A549 (cell line): ENCODE data around the gene UNC5C. TPM values are rescaled to one million over a fixed set of nuclear protein-coding genes. Genes with fewer than 3 reads are reported as not detected.
A peak's percentile ranks its signal among the peaks of the same experiment; 100 is the strongest.

ENCODE experiments used
- ATAC-seq, 2 experiments: fragments of 200-7000 bp in 1 of 2; fragments of >200 bp in 1 of 2; cut with Nextera tagmentation in 1 of 2; cut with Tn5 transposase in 1 of 2; 3 replicates each; pipeline versions ENCODE4 v1.8.0 to v1.9.1; 2018 to 2020; ENCODE audit warnings: mild to moderate bottlenecking in 1 of 2, moderate library complexity in 1 of 2
- CTCF ChIA-PET: fragments of 300-600 bp; sonication (Branson Sonifier 250); formaldehyde crosslinking; extraction: SDS; loops from one replicate; lab custom pipeline; 2021; ENCODE audit warnings: antibody characterized with exemption, inconsistent platforms; lab: Yijun Ruan, JAX
- POLR2A ChIA-PET: fragments of 350-600 bp; formaldehyde crosslinking; extraction: SDS; loops from one replicate; lab custom pipeline; 2021; ENCODE audit warnings: antibody characterized with exemption, inconsistent platforms; lab: Yijun Ruan, JAX
- DNase-seq, 2 experiments: peaks; one replicate each; pipeline versions ENCODE4 v3.0.0 to v3.0.0-alpha.2; 2011 to 2016; ENCODE audit warnings: low read depth in 1 of 2, low spot score in 1 of 2
- FAIRE-seq: peaks from 2 replicates; lab custom pipeline; 2011; peaks lifted over from hg19 to GRCh38; lab: Jason Lieb, UNC
- H3K27ac ChIP-seq, 2 experiments: fragments of >200 bp; sonication (Bioruptor Twin); formaldehyde crosslinking; 3 replicates each; pipeline ENCODE4 v1.5.1; 2016 to 2017
- H3K4me1 ChIP-seq: fragments of >200 bp; sonication (Bioruptor Twin); formaldehyde crosslinking; 3 replicates; pipeline ENCODE4 v1.6.1; 2016
- H3K4me2 ChIP-seq: fragments of >200 bp; sonication (Bioruptor Twin); formaldehyde crosslinking; 3 replicates; pipeline ENCODE4 v1.6.1; 2016
- H3K4me3 ChIP-seq: fragments of >200 bp; sonication (Bioruptor Twin); formaldehyde crosslinking; 3 replicates; pipeline ENCODE4 v1.5.1; 2016
- H3K9me3 ChIP-seq: fragments of >200 bp; sonication (Bioruptor Twin); formaldehyde crosslinking; 3 replicates; pipeline ENCODE4 v1.6.1; 2016
- BHLHE40 ChIP-seq: IDR thresholded peaks from 2 replicates; pipeline ENCODE4 v1.6.1; 2012; ENCODE audit warnings: low read depth, low read length, inconsistent platforms
- CEBPB ChIP-seq, 2 experiments: fragments of >200 bp in 1 of 2; sonication (Bioruptor Twin) in 1 of 2; formaldehyde crosslinking in 1 of 2; IDR thresholded peaks; 2 replicates each; pipeline ENCODE4 v1.6.1; 2012 to 2016
- EP300 ChIP-seq, 2 experiments: fragments of >200 bp; sonication (Bioruptor Twin); formaldehyde crosslinking; IDR thresholded peaks; 2 replicates in 1 of 2; 3 replicates in 1 of 2; pipeline ENCODE4 v1.6.1; 2016 to 2017
- ESRRA ChIP-seq: fragments of 150-350 bp; IDR thresholded peaks from 2 replicates; pipeline ENCODE4 v1.6.1; 2014; ENCODE audit warnings: mild to moderate bottlenecking, low read length, borderline replicate concordance
- FOSL2 ChIP-seq, 2 experiments: fragments of 450-650 bp in 1 of 2; fragments of >200 bp in 1 of 2; sonication (Bioruptor Twin) in 1 of 2; formaldehyde crosslinking; IDR thresholded peaks; 2 replicates each; pipeline versions ENCODE4 v1.5.0 to v1.6.1; 2016 to 2020; ENCODE audit warnings: mild to moderate bottlenecking in 1 of 2, moderate library complexity in 1 of 2
- GATA3 ChIP-seq: IDR thresholded peaks from 2 replicates; pipeline ENCODE4 v1.6.1; 2012; ENCODE audit warnings: borderline replicate concordance
- HOXB5 ChIP-seq: fragments of 250-450 bp; sonication (Bioruptor Pico); IDR thresholded peaks from 2 replicates; pipeline ENCODE4 v1.5.0; 2020; ENCODE audit warnings: mild to moderate bottlenecking, moderate library complexity
- JUNB ChIP-seq: fragments of >200 bp; sonication (Bioruptor Twin); formaldehyde crosslinking; IDR thresholded peaks from 2 replicates; pipeline ENCODE4 v1.6.1; 2016
- KDM5A ChIP-seq: fragments of 200-600 bp; sonication (generic); IDR thresholded peaks from 2 replicates; pipeline ENCODE4 v1.6.1; 2016; ENCODE audit warnings: antibody characterized with exemption, mild to moderate bottlenecking
- MAX ChIP-seq: IDR thresholded peaks from 2 replicates; pipeline ENCODE4 v1.6.1; 2012
- NFE2L2 ChIP-seq: fragments of 150-350 bp; conservative IDR thresholded peaks from 2 replicates; pipeline ENCODE4 v1.6.1; 2014; ENCODE audit warnings: low read length
- NPAS2 ChIP-seq: fragments of 250-450 bp; sonication (Bioruptor Pico); IDR thresholded peaks from 2 replicates; pipeline ENCODE4 v1.8.0; 2022; ENCODE audit warnings: mild to moderate bottlenecking, moderate library complexity, borderline replicate concordance
- RARB ChIP-seq: fragments of 250-450 bp; sonication (Bioruptor Pico); IDR thresholded peaks from 2 replicates; pipeline ENCODE4 v1.8.0; 2021; ENCODE audit warnings: mild to moderate bottlenecking, moderate library complexity
- RFX5 ChIP-seq: fragments of 450-650 bp; IDR thresholded peaks from 2 replicates; pipeline ENCODE4 v1.7.1; 2014; ENCODE audit warnings: antibody characterized with exemption, mild to moderate bottlenecking, moderate library complexity
- TFCP2L1 ChIP-seq: fragments of 250-450 bp; sonication (Bioruptor Pico); IDR thresholded peaks from 2 replicates; pipeline ENCODE4 v1.5.0; 2021; ENCODE audit warnings: mild to moderate bottlenecking
- WGBS: methylation state at CpG from one replicate; pipeline ENCODE4 v1.1.6; 2017; ENCODE audit errors: missing lambda C conversion rate; 5-methylcytosine and 5-hydroxymethylcytosine counted together
- polyA plus RNA-seq, 4 experiments: library from polyadenylated mRNA; depleted of rRNA in 3 of 4; stranded (reverse); fragments of >200 nt; fragmentation: RNase III in 1 of 4; extraction: RNeasy Plus Mini Kit Qiagen cat#74134 plus additional on column Dnase treatment in 1 of 4; gene quantifications; 2 replicates in 3 of 4; 3 replicates in 1 of 4; pipeline ENCODE4 v1.2.3, GENCODE V29; 2011 to 2017
- TF ChIP-seq, protein P1 (sequence below): fragments of 250-450 bp; sonication (Bioruptor Pico); IDR thresholded peaks from 2 replicates; pipeline ENCODE4 v1.5.0; 2020; ENCODE audit warnings: low read depth, mild to moderate bottlenecking, moderate library complexity
- TF ChIP-seq, protein P2 (sequence below): fragments of >200 bp; sonication (Bioruptor Twin); formaldehyde crosslinking; IDR thresholded peaks from 2 replicates; pipeline ENCODE4 v1.6.1; 2016
- TF ChIP-seq, protein P3 (sequence below): fragments of 150-350 bp; IDR thresholded peaks from 2 replicates; pipeline ENCODE4 v1.6.1; 2014; ENCODE audit warnings: low read depth, mild to moderate bottlenecking, low read length

UNC5C gene
- polyA plus RNA-seq, 2 of the 4 experiments (the other 2 are of a cell fraction) = 0.13 TPM; not detected in 1

DNA sequence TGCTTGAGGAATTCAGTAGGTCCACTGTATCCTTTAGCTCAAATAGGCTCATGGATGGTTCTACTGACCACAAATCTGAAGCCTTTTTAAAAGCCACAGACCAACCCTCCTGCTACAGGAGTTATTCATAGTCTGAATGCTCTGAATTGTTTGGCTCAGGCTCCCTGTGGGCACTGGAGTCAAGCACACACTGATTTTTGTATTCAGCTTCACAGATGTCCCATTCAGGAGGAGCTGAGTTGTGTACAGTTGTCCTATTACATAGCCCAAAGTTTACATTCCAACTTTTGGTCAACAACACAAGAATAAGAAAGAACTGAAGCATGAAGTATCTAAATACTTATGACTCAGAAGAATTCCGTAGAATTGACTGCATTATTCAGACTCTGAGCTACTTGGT lies 243.9 kb downstream of the UNC5C start:
- CTCF ChIA-PET = no interaction called here
- Histone ChIP-seq H3K27ac (peak overlapping the region; percentile 59 to 63), H3K4me3 (no peak overlapping the region), H3K9me3 (no peaks in the 10 kb centered on the region), H3K4me2 (peak overlapping the region; percentile 67), H3K4me1 (peaks cover 30% of the 10 kb centered on the region)
- 4% methylated on average over 1 of the region's 1 CpG for WGBS
- POLR2A ChIA-PET = no interaction called here
- FAIRE-seq = no peak
- peak; percentile 33 to 50; a peak in 2 of 5 replicates for TF ChIP-seq EP300 (IDR thresholded peaks at IDR 0.05)
- TF ChIP-seq GATA3 = peak; percentile 83
- peak; percentile 72 for TF ChIP-seq JUNB
- TF ChIP-seq MAX = peak; percentile 39; the same call in 1 of the 2 replicates
- TF ChIP-seq CEBPB (IDR thresholded peaks at IDR 0.05) = peak in 1 of 2 experiments; percentile 49; a peak in 1 of 4 replicates
- TF ChIP-seq KDM5A = no peak
- TF ChIP-seq RARB (CRISPR knock-in tag) = no peak
- 0 out of 2 replicates have a peak, but pooled peaks have one; percentile 29 for TF ChIP-seq FOSL2 (IDR thresholded peaks at IDR 0.05)
- TF ChIP-seq FOSL2 (CRISPR knock-in tag; IDR thresholded peaks at IDR 0.05) = peak; percentile 65
- no peak for TF ChIP-seq BHLHE40
- TF ChIP-seq HOXB5 (CRISPR knock-in tag) = no peak
- ATAC-seq = peak; percentile 76 to 88
- peak in 1 of 2 experiments; percentile 84 for DNase-seq

DNA sequence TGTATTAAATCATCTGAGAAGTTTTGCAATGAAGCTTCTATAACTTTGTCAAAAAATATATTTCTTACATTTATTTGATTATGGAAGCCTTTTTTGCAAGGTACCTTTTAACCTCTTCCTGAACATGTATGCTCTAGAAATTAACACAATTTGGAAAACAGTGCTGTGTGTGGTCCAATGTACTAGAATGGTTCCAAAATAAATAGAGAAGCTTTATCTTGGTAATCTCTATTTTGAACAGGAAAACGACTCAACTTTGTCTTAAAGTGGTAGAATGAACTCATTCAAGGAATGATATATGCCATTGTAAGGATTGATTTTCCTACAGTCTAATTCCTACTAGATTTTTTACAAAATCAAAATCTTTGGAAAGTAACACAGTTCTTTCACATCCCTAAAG lies 248.5 kb downstream of the UNC5C start:
- H3K4me2 ChIP-seq = no peak overlapping the region
- ChIA-PET POLR2A (no interaction called here), CTCF (no interaction called here)
- H3K4me3 ChIP-seq = no peak overlapping the region
- H3K27ac ChIP-seq = no peak overlapping the region; a peak in 1 of 6 replicates
- DNase-seq = no peak
- peaks cover 26% of the 10 kb centered on the region for H3K4me1 ChIP-seq
- no peak for TF ChIP-seq GATA3
- TF ChIP-seq NFE2L2 = no peak
- no peak for TF ChIP-seq ESRRA
- TF ChIP-seq, protein P1, sequence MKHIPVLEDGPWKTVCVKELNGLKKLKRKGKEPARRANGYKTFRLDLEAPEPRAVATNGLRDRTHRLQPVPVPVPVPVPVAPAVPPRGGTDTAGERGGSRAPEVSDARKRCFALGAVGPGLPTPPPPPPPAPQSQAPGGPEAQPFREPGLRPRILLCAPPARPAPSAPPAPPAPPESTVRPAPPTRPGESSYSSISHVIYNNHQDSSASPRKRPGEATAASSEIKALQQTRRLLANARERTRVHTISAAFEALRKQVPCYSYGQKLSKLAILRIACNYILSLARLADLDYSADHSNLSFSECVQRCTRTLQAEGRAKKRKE (CRISPR knock-in tag) = no peak
- TF ChIP-seq, protein P2, sequence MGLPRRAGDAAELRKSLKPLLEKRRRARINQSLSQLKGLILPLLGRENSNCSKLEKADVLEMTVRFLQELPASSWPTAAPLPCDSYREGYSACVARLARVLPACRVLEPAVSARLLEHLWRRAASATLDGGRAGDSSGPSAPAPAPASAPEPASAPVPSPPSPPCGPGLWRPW = no peak
- 28% methylated on average over 1 of the region's 1 CpG for WGBS
- FAIRE-seq = no peak
- ATAC-seq = no peak
- H3K9me3 ChIP-seq = no peaks in the 10 kb centered on the region

- peaks cover 6% of the 10 kb centered on the region; the same call in 2 of the 3 replicates for H3K4me1 ChIP-seq
- ATAC-seq (no peak), DNase-seq (no peak)
- POLR2A ChIA-PET = no interaction called here
- H3K9me3 ChIP-seq = no peaks in the 10 kb centered on the region
- H3K4me2 ChIP-seq = no peak overlapping the region
- no peak overlapping the region for H3K27ac ChIP-seq
- TF ChIP-seq, protein P1 (CRISPR knock-in tag) = no peak
- no peak for TF ChIP-seq TFCP2L1 (CRISPR knock-in tag)
- TF ChIP-seq RFX5 = no peak
- TF ChIP-seq, protein P3, sequence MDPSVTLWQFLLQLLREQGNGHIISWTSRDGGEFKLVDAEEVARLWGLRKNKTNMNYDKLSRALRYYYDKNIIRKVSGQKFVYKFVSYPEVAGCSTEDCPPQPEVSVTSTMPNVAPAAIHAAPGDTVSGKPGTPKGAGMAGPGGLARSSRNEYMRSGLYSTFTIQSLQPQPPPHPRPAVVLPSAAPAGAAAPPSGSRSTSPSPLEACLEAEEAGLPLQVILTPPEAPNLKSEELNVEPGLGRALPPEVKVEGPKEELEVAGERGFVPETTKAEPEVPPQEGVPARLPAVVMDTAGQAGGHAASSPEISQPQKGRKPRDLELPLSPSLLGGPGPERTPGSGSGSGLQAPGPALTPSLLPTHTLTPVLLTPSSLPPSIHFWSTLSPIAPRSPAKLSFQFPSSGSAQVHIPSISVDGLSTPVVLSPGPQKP = no peak
- no peak for TF ChIP-seq NPAS2
- TF ChIP-seq, all 56 proteins: peak for 0
- WGBS = 80% methylated on average over 2 of the region's 2 CpGs
- CTCF ChIA-PET = no interaction called here
- no peak overlapping the region for H3K4me3 ChIP-seq
- FAIRE-seq = no peak
Observed at GRCh38 chr4:95296052-95296451, 252.7 kb downstream of the UNC5C start.
